Choroid plexus epithelial cell (primary cell): ENCODE results near the gene CLIC6.

Experiments
- DNase-seq: peaks from one replicate; pipeline ENCODE4 v3.0.0-alpha.2; 2010; ENCODE audit warnings: low read depth
- H3K4me3 ChIP-seq: 2 replicates; pipeline ENCODE4 v1.5.1; 2011; ENCODE audit warnings: low read depth, mild to moderate bottlenecking, control low read depth, low read length, moderate library complexity
- CTCF ChIP-seq: conservative IDR thresholded peaks from 2 replicates; pipeline ENCODE4 v1.5.1; 2011; ENCODE audit warnings: low read depth, mild to moderate bottlenecking, control low read depth, inconsistent platforms, low read length, moderate library complexity

Gene CLIC6

GRCh38 chr21:34698270-34699015 lies 29.6 kb downstream of the CLIC6 start:
- TF ChIP-seq CTCF, result no peak
- no peak for DNase-seq
- no peak overlapping the region for H3K4me3 ChIP-seq

- H3K4me3 ChIP-seq, result no peak overlapping the region
- DNase-seq, result no peak
- TF ChIP-seq CTCF, result no peak
Observed at GRCh38 chr21:34700605-34701004, 31.8 kb downstream of the CLIC6 start.

- no peak for DNase-seq
- no peak overlapping the region for H3K4me3 ChIP-seq
- no peak for TF ChIP-seq CTCF
Observed at GRCh38 chr21:34701726-34702125, 32.9 kb downstream of the CLIC6 start.

DNA sequence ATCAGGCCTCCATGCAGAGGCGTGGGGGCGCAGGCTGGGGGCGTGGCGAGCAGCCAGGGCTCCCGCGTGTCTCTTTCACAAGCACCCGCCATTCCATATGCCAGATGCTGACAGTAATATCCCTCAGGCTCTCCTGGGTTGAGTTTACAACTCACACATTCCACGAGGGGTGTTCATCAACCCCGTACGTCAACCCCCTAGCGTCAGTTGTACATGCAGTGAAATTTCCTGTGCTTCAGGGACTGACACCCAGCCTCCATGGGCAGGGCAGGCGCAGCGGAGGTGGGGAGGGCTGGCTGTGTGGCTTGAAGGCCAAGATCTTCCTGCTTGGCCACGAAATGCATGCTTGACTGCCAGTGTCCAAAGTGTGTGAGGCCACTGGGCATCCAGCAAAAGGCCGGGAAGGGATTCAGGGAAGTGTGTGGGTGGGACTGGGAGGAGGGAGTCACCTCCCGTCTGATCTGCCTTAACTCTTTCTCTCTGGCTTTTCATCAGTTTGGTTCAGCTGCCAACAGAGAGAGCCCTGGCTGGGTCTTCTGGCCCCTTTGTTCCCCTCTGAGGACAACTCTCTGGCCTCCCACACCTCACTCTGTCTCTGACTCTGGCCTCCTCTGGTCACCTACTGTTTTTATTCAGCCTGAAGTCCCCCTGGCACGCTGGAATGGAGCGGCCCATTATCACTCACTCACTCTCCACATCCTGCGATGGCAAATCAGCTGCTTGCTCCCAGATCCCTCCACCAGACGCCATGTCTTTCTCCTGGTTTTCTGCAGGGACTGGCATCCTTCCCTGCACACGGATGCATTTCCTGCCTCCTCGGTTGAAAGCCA lies 33.8 kb downstream of the CLIC6 start:
- DNase-seq, result peak; percentile 31
- no peak for TF ChIP-seq CTCF

GRCh38 chr21:34703571-34703970 lies 34.8 kb downstream of the CLIC6 start:
- DNase-seq, result no peak
- no peak overlapping the region for H3K4me3 ChIP-seq
- TF ChIP-seq CTCF, result no peak

More for the DNA sequence above, 33.8 kb downstream of the CLIC6 start:
- H3K4me3 ChIP-seq, result no peak overlapping the region

- no peak for TF ChIP-seq CTCF
- no peak overlapping the region for H3K4me3 ChIP-seq
- no peak for DNase-seq
Observed at GRCh38 chr21:34704119-34704518, 35.3 kb downstream of the CLIC6 start.

GRCh38 chr21:34705011-34705410 lies 36.2 kb downstream of the CLIC6 start:
- no peak overlapping the region for H3K4me3 ChIP-seq
- no peak for TF ChIP-seq CTCF
- no peak for DNase-seq
